T-cell (primary cell): ENCODE results near the gene VPS13D. TPM values are rescaled to one million over a fixed set of nuclear protein-coding genes. Genes with fewer than 3 reads are reported as not detected.

Experiments
- ATAC-seq, 4 experiments: fragments of 200-7000 bp in 3 of 4; fragments of 150-1000 bp in 1 of 4; cut with Tn5 transposase; replicated peaks in 1 of 4; 1 replicate in 3 of 4; 2 replicates in 1 of 4; pipeline ENCODE4 v1.10.0; 2021; ENCODE audit warnings: moderate library complexity in 3 of 4, mild to moderate bottlenecking in 2 of 4, moderate number of reproducible peaks in 1 of 4
- CTCF ChIA-PET, 2 donors: fragments of 300-600 bp; sonication (Branson Sonifier 250); formaldehyde crosslinking; loops; one replicate each; lab custom pipeline; 2022; ENCODE audit warnings: antibody characterized with exemption in 2 of 2; lab: Charles Lee
- POLR2A ChIA-PET, 2 donors: fragments of 300-600 bp; sonication (Branson Sonifier 250); formaldehyde crosslinking; loops; one replicate each; lab custom pipeline; 2022; ENCODE audit warnings: antibody characterized with exemption in 2 of 2; lab: Charles Lee
- DNase-seq, 35 experiments: peaks; one replicate each; pipeline versions ENCODE4 v3.0.0 to v3.0.0-alpha.2; 2013 to 2023
- H3K27ac ChIP-seq: one replicate; pipeline ENCODE4 v1.5.1; 2013; ENCODE audit warnings: low read length
- H3K27me3 ChIP-seq, 2 experiments: replicated peaks in 1 of 2; 1 replicate in 1 of 2; 2 replicates in 1 of 2; pipeline versions ENCODE4 v1.6.1 to v1.7.0; 2013; ENCODE audit warnings: low read length in 1 of 2, mixed read lengths in 1 of 2; ENCODE audit not compliant: control insufficient read depth in 2 of 2, insufficient read depth in 2 of 2; ENCODE audit errors: extremely low read depth in 1 of 2
- H3K36me3 ChIP-seq, 2 donors: 1 replicate in 1 of 2; 2 replicates in 1 of 2; pipeline versions ENCODE4 v1.6.1 to v1.7.0; 2013; ENCODE audit warnings: low read length in 1 of 2; ENCODE audit not compliant: control insufficient read depth in 2 of 2, insufficient read depth in 1 of 2; ENCODE audit errors: extremely low read depth in 1 of 2
- H3K4me1 ChIP-seq, 2 experiments: 1 replicate in 1 of 2; 2 replicates in 1 of 2; pipeline versions ENCODE4 v1.6.1 to v1.7.0; 2013; ENCODE audit warnings: low read length in 2 of 2, mixed read lengths in 1 of 2; ENCODE audit not compliant: insufficient read depth in 2 of 2, control insufficient read depth in 1 of 2; ENCODE audit errors: extremely low read depth in 1 of 2
- H3K4me3 ChIP-seq, 2 donors: 1 replicate in 1 of 2; 2 replicates in 1 of 2; pipeline versions ENCODE4 v1.5.1 to v1.7.0; 2013; ENCODE audit warnings: mild to moderate bottlenecking in 2 of 2, low read length in 1 of 2, moderate library complexity in 1 of 2; ENCODE audit not compliant: control insufficient read depth in 1 of 2; ENCODE audit errors: extremely low read depth in 1 of 2
- H3K9me3 ChIP-seq: 2 replicates; pipeline ENCODE4 v1.7.0; 2013
- H3K27ac Mint-ChIP-seq, 2 donors: one replicate each; pipeline ENCODE4 v1.8.0; 2020 to 2021; ENCODE audit warnings: mild to moderate bottlenecking in 2 of 2, mixed read lengths in 2 of 2
- H3K27me3 Mint-ChIP-seq, 2 donors: one replicate each; pipeline ENCODE4 v1.8.0; 2021 to 2022; ENCODE audit warnings: mixed read lengths in 2 of 2
- H3K36me3 Mint-ChIP-seq: one replicate; pipeline ENCODE4 v1.8.0; 2021; ENCODE audit warnings: mixed read lengths
- H3K4me1 Mint-ChIP-seq, 3 donors: one replicate each; pipeline ENCODE4 v1.8.0; 2020 to 2022; ENCODE audit warnings: mixed read lengths in 3 of 3, mild to moderate bottlenecking in 1 of 3
- H3K4me3 Mint-ChIP-seq, 3 donors: one replicate each; pipeline ENCODE4 v1.8.0; 2020 to 2022; ENCODE audit warnings: mild to moderate bottlenecking in 3 of 3, mixed read lengths in 3 of 3, moderate library complexity in 3 of 3
- H3K9me3 Mint-ChIP-seq, 3 donors: one replicate each; pipeline ENCODE4 v1.8.0; 2020 to 2022; ENCODE audit warnings: mixed read lengths in 3 of 3
- WGBS: methylation state at CpG from one replicate; pipeline ENCODE4 v1.1.5; 2013; ENCODE audit warnings: missing lambda C conversion rate; ENCODE audit not compliant: insufficient coverage; 5-methylcytosine and 5-hydroxymethylcytosine counted together
- total RNA-seq, 35 experiments: library from RNA in 6 of 35; stranded (reverse) in 6 of 35; fragments of 120-200 nt in 1 of 35; gene quantifications; one replicate each; pipeline versions ENCODE4 v1.2.1 to v1.2.4 and lab custom pipeline; 2013 to 2026

Gene VPS13D
- total RNA-seq, 5 donors from 2014 or later (not counting 1 experiment from before 2014, with no cell fraction given): 73.5 to 85.9 (median 75.8) TPM

GRCh38 chr1:12432897-12433296 is 203.1 kb downstream of the VPS13D start:
- Histone ChIP-seq H3K9me3 (no peaks in the 10 kb centered on the region), H3K36me3 (peaks cover 0 to 11% of the 10 kb centered on the region in 2 donors), H3K4me1 (peaks cover 39 to 47% of the 10 kb centered on the region in 2 experiments), H3K4me3 (no peak overlapping the region), H3K27ac (no peak overlapping the region), H3K27me3 (no peaks in the 10 kb centered on the region)
- Mint-ChIP-seq H3K36me3 (peaks cover 9% of the 10 kb centered on the region), H3K27me3 (no peaks in the 10 kb centered on the region), H3K27ac (peak overlapping the region; percentile 89 to 95), H3K9me3 (peaks cover 0 to 2% (median 0%) of the 10 kb centered on the region in 3 donors), H3K4me3 (no peak overlapping the region), H3K4me1 (peaks cover 57 to 65% (median 62%) of the 10 kb centered on the region in 3 donors)
- ChIA-PET CTCF (no interaction called here), POLR2A (no interaction called here)
- WGBS: 98% methylated on average over 5 of the region's 6 CpGs
- DNase-seq (no peak), ATAC-seq (no peak)

GRCh38 chr1:12433323-12434053 is 203.7 kb downstream of the VPS13D start:
- Histone ChIP-seq H3K9me3 (no peaks in the 10 kb centered on the region), H3K36me3 (peaks cover 0 to 8% of the 10 kb centered on the region in 2 donors), H3K4me3 (no peak overlapping the region), H3K27me3 (no peaks in the 10 kb centered on the region), H3K27ac (peak overlapping the region; percentile 72), H3K4me1 (peaks cover 41 to 53% of the 10 kb centered on the region in 2 experiments)
- Mint-ChIP-seq H3K9me3 (peaks cover 0 to 8% (median 0%) of the 10 kb centered on the region in 3 donors), H3K4me3 (peak overlapping the region in 1 of 3 donors; percentile 67), H3K27me3 (no peaks in the 10 kb centered on the region), H3K4me1 (peaks cover 63 to 71% (median 68%) of the 10 kb centered on the region in 3 donors), H3K36me3 (peaks cover 12% of the 10 kb centered on the region), H3K27ac (peak overlapping the region; percentile 89 to 95)
- ChIA-PET CTCF (interaction anchor here in 1 of 2 donors (0.6 to 0.9 kb wide), 3 partner anchors 11 to 41 kb away, joined by 4 to 5 read pairs (median 4); no protein-coding TSS in a partner anchor), POLR2A (interaction anchor here (0.6 kb wide), 4 partner anchors 44 to 481 kb away, joined by 3 to 5 read pairs (median 4); no protein-coding TSS in a partner anchor)
- DNase-seq: no peak
- ATAC-seq: no peak
- WGBS: 91% methylated on average over 6 of the region's 12 CpGs

GRCh38 chr1:12434174-12434573 is 204.3 kb downstream of the VPS13D start:
- H3K27me3 ChIP-seq: no peaks in the 10 kb centered on the region
- peaks cover 11% of the 10 kb centered on the region for H3K36me3 Mint-ChIP-seq
- ChIA-PET POLR2A (interaction anchor here in 1 of 2 donors (0.6 to 0.8 kb wide), 3 partner anchors 13 to 76 kb away, joined by 3 to 5 read pairs (median 4); no protein-coding TSS in a partner anchor), CTCF (interaction anchor here in 1 of 2 donors (0.6 to 0.9 kb wide), 2 partner anchors 12 to 40 kb away, joined by 4 to 5 read pairs; no protein-coding TSS in a partner anchor)
- peaks cover 0 to 8% of the 10 kb centered on the region in 2 donors for H3K36me3 ChIP-seq
- peak overlapping the region; percentile 89 to 95 for H3K27ac Mint-ChIP-seq
- H3K9me3 ChIP-seq: no peaks in the 10 kb centered on the region
- H3K4me3 Mint-ChIP-seq: peak overlapping the region; percentile 48 to 67 (median 56)
- peaks cover 48 to 60% of the 10 kb centered on the region in 2 experiments for H3K4me1 ChIP-seq
- DNase-seq (peak in 30 of 35 experiments; percentile 7 to 73 (median 28)), ATAC-seq (peak; percentile 65 to 78 (median 69))
- H3K9me3 Mint-ChIP-seq: peaks cover 0 to 8% (median 0%) of the 10 kb centered on the region in 3 donors
- WGBS: 20% methylated on average over 1 of the region's 5 CpGs
- no peaks in the 10 kb centered on the region for H3K27me3 Mint-ChIP-seq
- H3K4me3 ChIP-seq: no peak overlapping the region
- H3K4me1 Mint-ChIP-seq: peaks cover 70 to 78% (median 75%) of the 10 kb centered on the region in 3 donors
- peak overlapping the region; percentile 72 for H3K27ac ChIP-seq

- H3K4me3 ChIP-seq: no peak overlapping the region
- DNase-seq (no peak), ATAC-seq (no peak)
- H3K9me3 ChIP-seq: no peaks in the 10 kb centered on the region
- peaks cover 0 to 8% of the 10 kb centered on the region in 2 donors for H3K36me3 ChIP-seq
- H3K27ac ChIP-seq: peak overlapping the region; percentile 72
- WGBS: no CpG with 5 or more reads among the region's 2 CpGs
- ChIA-PET CTCF (interaction anchor here in 1 of 2 donors (0.9 kb wide), 1 partner anchor 40 kb away, joined by 4 read pairs; no protein-coding TSS in a partner anchor), POLR2A (interaction anchor here in 1 of 2 donors (0.8 kb wide), 2 partner anchors 13 to 20 kb away, joined by 3 to 4 read pairs; no protein-coding TSS in a partner anchor)
- H3K4me1 ChIP-seq: peaks cover 53 to 65% of the 10 kb centered on the region in 2 experiments
- H3K27me3 ChIP-seq: no peaks in the 10 kb centered on the region
- H3K36me3 Mint-ChIP-seq: peaks cover 11% of the 10 kb centered on the region
- peaks cover 75 to 81% (median 78%) of the 10 kb centered on the region in 3 donors for H3K4me1 Mint-ChIP-seq
- H3K9me3 Mint-ChIP-seq: peaks cover 0 to 8% (median 0%) of the 10 kb centered on the region in 3 donors
- H3K27me3 Mint-ChIP-seq: no peaks in the 10 kb centered on the region
- H3K27ac Mint-ChIP-seq: peak overlapping the region; percentile 89 to 95
- peak overlapping the region; percentile 48 to 67 (median 56) for H3K4me3 Mint-ChIP-seq
These were observed 204.9 kb downstream of the VPS13D start for GRCh38 chr1:12434686-12435085.

- ATAC-seq: peak; percentile 30 to 60 (median 52)
- Histone ChIP-seq H3K9me3 (no peaks in the 10 kb centered on the region), H3K36me3 (peaks cover 0 to 8% of the 10 kb centered on the region in 2 donors), H3K27ac (peak overlapping the region; percentile 72), H3K27me3 (no peaks in the 10 kb centered on the region), H3K4me3 (no peak overlapping the region), H3K4me1 (peaks cover 58 to 76% of the 10 kb centered on the region in 2 experiments)
- ChIA-PET CTCF (interaction anchor here in 1 of 2 donors (0.6 kb wide), 1 partner anchor 77 kb away, joined by 3 read pairs; no protein-coding TSS in a partner anchor), POLR2A (interaction anchor here in 1 of 2 donors (0.6 kb wide), 1 partner anchor 14 kb away, joined by 4 read pairs; no protein-coding TSS in a partner anchor)
- H3K27me3 Mint-ChIP-seq: no peaks in the 10 kb centered on the region
- H3K4me1 Mint-ChIP-seq: peaks cover 78 to 85% (median 84%) of the 10 kb centered on the region in 3 donors
- DNase-seq: peak in 1 of 35 experiments; percentile 35
- peaks cover 0 to 8% (median 0%) of the 10 kb centered on the region in 3 donors for H3K9me3 Mint-ChIP-seq
- WGBS: 54% methylated on average over 2 of the region's 8 CpGs
- H3K36me3 Mint-ChIP-seq: peaks cover 19% of the 10 kb centered on the region
- peak overlapping the region in 2 of 3 donors; percentile 1 to 67 for H3K4me3 Mint-ChIP-seq
- H3K27ac Mint-ChIP-seq: peak overlapping the region; percentile 89 to 95
These were observed 206.0 kb downstream of the VPS13D start for GRCh38 chr1:12435639-12436344.
